GM12892 (cell line): ENCODE data around the gene DOCK2.
A peak's percentile ranks its signal among the peaks of the same experiment; 100 is the strongest.
"Not testable (repeated sequence)": the region's sequence is repeated elsewhere in the genome, so short reads cannot be mapped to it uniquely, and the experiment has no call there.

Source experiments
- DNase-seq: peaks from one replicate; pipeline ENCODE4 v3.0.0; 2011; ENCODE audit not compliant: insufficient read length
- FAIRE-seq: peaks from 2 replicates; lab custom pipeline; 2011; peaks lifted over from hg19 to GRCh38; lab: Jason Lieb, UNC
- POLR2A ChIP-seq: IDR thresholded peaks from 2 replicates; pipeline ENCODE4 v1.6.1; 2011; ENCODE audit warnings: low read depth, low read length, control low read depth
- POLR2AphosphoS5 ChIP-seq: IDR thresholded peaks from 2 replicates; pipeline ENCODE4 v1.6.1; 2011; ENCODE audit warnings: low read depth, low read length, control low read depth
- TAF1 ChIP-seq: IDR thresholded peaks from 2 replicates; pipeline ENCODE4 v1.6.1; 2011; ENCODE audit warnings: low read depth, mild to moderate bottlenecking, control low read depth, low read length, borderline replicate concordance

Gene DOCK2

GRCh38 chr5:169731221-169731620 lies 94.1 kb downstream of the DOCK2 start:
- no peak for FAIRE-seq
- no peak for DNase-seq
- no peak for TF ChIP-seq POLR2A
- TF ChIP-seq POLR2AphosphoS5, result no peak
- TF ChIP-seq TAF1, result no peak

GRCh38 chr5:169732841-169733240 lies 95.8 kb downstream of the DOCK2 start:
- FAIRE-seq (no peak), DNase-seq (no peak)
- TF ChIP-seq POLR2A (no peak), TAF1 (no peak), POLR2AphosphoS5 (no peak)

DNA sequence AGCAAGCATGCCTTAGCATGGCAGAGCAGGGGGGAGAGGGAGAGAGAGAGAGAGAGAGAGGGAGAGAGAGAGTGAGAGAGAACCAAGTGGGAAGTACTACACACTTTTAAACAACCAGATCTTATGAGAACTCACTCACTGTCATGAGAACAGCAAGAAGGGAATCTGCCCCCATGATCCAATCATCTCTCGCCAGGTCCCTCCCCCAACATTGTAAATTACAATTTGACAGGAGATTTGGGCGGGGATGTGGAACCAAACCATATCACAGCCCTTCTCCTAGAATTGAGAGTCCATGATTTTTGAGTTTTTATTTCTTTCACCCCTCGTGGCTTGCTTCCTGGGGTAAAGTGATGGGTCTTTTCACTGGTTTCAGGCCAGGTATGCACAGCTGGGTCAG lies 98.8 kb downstream of the DOCK2 start:
- TF ChIP-seq POLR2AphosphoS5 (no peak), POLR2A (no peak), TAF1 (no peak)
- FAIRE-seq (no peak), DNase-seq (no peak)

GRCh38 chr5:169736653-169737052 lies 99.6 kb downstream of the DOCK2 start:
- no peak for FAIRE-seq
- no peak for DNase-seq
- TF ChIP-seq POLR2A, result no peak
- TF ChIP-seq TAF1, result no peak
- no peak for TF ChIP-seq POLR2AphosphoS5

- DNase-seq (no peak), FAIRE-seq (no peak)
- TF ChIP-seq POLR2AphosphoS5, result no peak
- TF ChIP-seq POLR2A, result no peak
- no peak for TF ChIP-seq TAF1
Observed at GRCh38 chr5:169740435-169740834, 103.4 kb downstream of the DOCK2 start.

GRCh38 chr5:169742771-169743296 lies 105.8 kb downstream of the DOCK2 start:
- FAIRE-seq (no peak), DNase-seq (no peak)
- TF ChIP-seq POLR2AphosphoS5 (no peak), TAF1 (no peak), POLR2A (no peak)

GRCh38 chr5:169744336-169744735 lies 107.3 kb downstream of the DOCK2 start:
- DNase-seq (no peak), FAIRE-seq (no peak)
- TF ChIP-seq TAF1 (no peak), POLR2AphosphoS5 (no peak), POLR2A (no peak)

DNA sequence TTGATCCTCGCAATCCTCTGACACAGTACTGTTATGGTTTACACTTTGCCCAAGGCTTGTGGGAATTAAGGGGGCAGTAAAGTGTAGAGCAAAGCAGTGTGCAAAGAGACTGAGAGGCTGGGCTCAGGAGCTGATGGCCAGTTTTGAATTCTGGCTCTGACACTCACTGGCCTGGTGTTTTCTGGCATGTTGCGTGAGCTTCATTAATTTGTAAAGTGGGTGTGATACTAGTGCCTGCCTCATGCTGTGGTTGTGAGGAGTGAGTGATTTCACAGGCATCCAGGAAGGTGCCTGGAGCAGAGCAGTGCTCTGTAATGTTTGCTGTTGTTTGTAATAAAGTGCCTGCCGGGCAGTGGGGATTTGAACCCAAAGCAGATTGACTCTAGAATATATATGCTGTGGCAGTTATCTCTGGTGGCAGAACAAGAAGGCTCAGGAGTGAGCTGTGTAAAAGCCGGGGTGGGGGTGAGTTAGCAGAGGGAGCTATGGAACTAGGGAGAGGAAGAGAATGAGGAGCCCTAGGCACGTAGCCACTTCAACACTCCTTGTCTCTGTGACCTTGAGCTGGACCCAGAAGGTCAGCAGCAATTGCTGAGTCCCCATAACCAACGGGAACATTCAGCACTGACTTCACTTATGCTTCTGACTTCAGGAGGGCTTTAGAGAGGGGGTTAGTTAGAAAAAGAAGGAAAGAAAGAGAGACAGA lies 108.5 kb downstream of the DOCK2 start:
- FAIRE-seq (peak; percentile 33), DNase-seq (no peak)
- TF ChIP-seq POLR2A, result no peak
- TF ChIP-seq TAF1, result no peak
- no peak for TF ChIP-seq POLR2AphosphoS5

GRCh38 chr5:169746147-169746694 lies 109.1 kb downstream of the DOCK2 start:
- TF ChIP-seq TAF1, result no peak
- TF ChIP-seq POLR2AphosphoS5, result no peak
- TF ChIP-seq POLR2A, result no peak
- FAIRE-seq (peak; percentile 36), DNase-seq (no peak)

- DNase-seq, result no peak
- no peak for FAIRE-seq
- TF ChIP-seq POLR2AphosphoS5 (no peak), POLR2A (no peak), TAF1 (no peak)
Observed at GRCh38 chr5:169748174-169748573, 111.1 kb downstream of the DOCK2 start.

DNA sequence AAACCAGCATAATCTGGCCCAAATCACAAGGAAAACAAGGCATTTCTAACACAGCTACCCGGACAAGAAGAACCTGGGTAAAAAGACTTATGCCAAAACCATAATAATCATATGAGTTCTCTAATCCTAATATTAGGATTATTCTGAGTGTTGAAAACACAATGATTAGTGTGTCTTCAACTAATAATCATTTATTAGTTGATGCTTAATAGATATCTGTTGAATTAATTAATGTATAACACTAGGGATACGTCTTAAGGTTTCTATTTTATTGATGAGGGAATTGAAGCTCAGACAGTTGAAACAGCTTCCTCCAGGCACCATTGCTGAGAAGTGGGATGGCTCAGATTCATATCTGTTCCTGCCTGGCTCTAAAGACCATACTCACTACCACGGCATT lies 112.2 kb downstream of the DOCK2 start:
- no peak for FAIRE-seq
- no peak for TF ChIP-seq POLR2A
- TF ChIP-seq TAF1, result no peak
- no peak for TF ChIP-seq POLR2AphosphoS5
- DNase-seq, result no peak

DNA sequence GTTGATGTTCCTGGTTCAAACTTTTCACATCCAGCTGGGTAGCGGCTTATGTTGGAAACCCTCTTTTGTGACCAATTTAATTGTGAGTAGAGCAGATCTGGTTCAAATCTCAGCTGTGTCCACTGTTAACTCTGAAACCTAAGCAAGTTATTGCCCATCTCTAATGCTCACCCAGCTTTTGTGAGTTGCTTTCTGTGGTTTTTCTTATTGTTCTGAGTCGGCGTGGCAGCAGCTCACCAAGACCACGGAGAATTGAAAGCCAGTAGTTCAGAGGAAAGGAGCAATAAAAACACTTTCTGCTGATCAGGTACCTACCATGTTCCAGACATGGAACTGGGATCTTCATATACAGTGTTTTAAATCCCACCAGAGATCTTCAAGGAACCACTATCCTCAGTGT lies 114.4 kb downstream of the DOCK2 start:
- no peak for FAIRE-seq
- no peak for TF ChIP-seq POLR2AphosphoS5
- TF ChIP-seq POLR2A, result no peak
- no peak for TF ChIP-seq TAF1
- DNase-seq, result no peak

DNA sequence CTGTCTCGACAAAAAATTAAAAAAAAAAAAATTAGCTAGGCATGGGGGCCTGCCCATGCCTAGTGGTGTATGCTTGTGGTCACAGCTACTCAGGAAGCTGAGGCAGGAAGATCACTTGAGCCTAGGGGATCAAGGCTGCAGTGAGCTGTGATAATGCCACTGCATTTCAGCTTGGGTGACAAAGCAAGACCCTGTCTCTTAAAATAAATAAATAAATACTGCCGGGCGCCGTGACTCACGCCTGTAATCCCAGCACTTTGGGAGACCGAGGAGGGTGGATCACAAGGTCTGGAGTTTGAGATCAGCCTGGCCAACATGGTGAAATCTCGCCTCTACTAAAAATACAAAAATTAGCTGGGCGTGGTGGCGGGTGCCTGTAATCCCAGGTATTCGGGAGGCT lies 115.5 kb downstream of the DOCK2 start:
- FAIRE-seq, DNase-seq: not testable (repeated sequence)
